ENCODE measurements around the gene ARGFX. TPM values are rescaled to one million over a fixed set of nuclear protein-coding genes. Genes with fewer than 3 reads are reported as not detected.

ARGFX gene
- total and polyA plus RNA-seq, 9 of the 15 experiments (the other 6 are each of a cell fraction or from before 2014, with no cell fraction given), result not detected

GRCh38 chr3:121545574-121546455, 21.9 kb upstream of the ARGFX start, which contains the start of gene POLQ (continued):
- TF ChIP-seq ZNF280A (IDR thresholded peaks at IDR 0.05; ENCODE audit: low read depth, partially characterized antibody) (no peak), ZNF24 (IDR thresholded peaks at IDR 0.05) (no peak), SUPT5H (IDR thresholded peaks at IDR 0.05) (peak; percentile 75), SRSF7 (optimal IDR thresholded peaks at IDR 0.05; ENCODE audit: low read depth, low read length) (no peak), ZSCAN32 (CRISPR knock-in tag; IDR thresholded peaks at IDR 0.05) (no peak), IFI16 (CRISPR knock-in tag; IDR thresholded peaks at IDR 0.05) (no peak), MIER1 (IDR thresholded peaks at IDR 0.05; ENCODE audit: low read depth) (no peak), GTF2F1 (IDR thresholded peaks at IDR 0.05; ENCODE audit: low read depth, low read length) (no peak), SMARCC2 (IDR thresholded peaks at IDR 0.05; ENCODE audit: low read depth) (no peak), ZFP36 (IDR thresholded peaks at IDR 0.05; ENCODE audit: low read depth, low read length, partially characterized antibody) (no peak), ZKSCAN8 (CRISPR knock-in tag; IDR thresholded peaks at IDR 0.05) (no peak), ARID4B (CRISPR knock-in tag; IDR thresholded peaks at IDR 0.05) (peak; percentile 87), MAX (CRISPR knock-in tag; IDR thresholded peaks at IDR 0.05) (peak; percentile 35; the same call in 1 of the 2 replicates), ZNF316 (IDR thresholded peaks at IDR 0.05) (no peak), TAF7 (tag; IDR thresholded peaks at IDR 0.05) (0 out of 2 replicates have a peak, but pooled peaks have one; percentile 6), ATF6 (CRISPR knock-in tag; IDR thresholded peaks at IDR 0.05) (no peak), SMAD3 (CRISPR knock-in tag; conservative IDR thresholded peaks at IDR 0.05) (no peak), RBM17 (IDR thresholded peaks at IDR 0.05; ENCODE audit: borderline replicate concordance, low read depth, low read length) (no peak), ZNF449 (CRISPR knock-in tag; IDR thresholded peaks at IDR 0.05) (no peak)

All from K562 (cell line).